Activated naive CD4-positive, alpha-beta T cell treated with anti-CD3 and anti-CD28 coated beads, Interleukin-2, amount 10 ng/mL, durations not matched to agents 7 days and 5 days (primary cell): ENCODE data around the gene KLHDC8B.
"Not testable (repeated sequence)": the region's sequence is repeated elsewhere in the genome, so short reads cannot be mapped to it uniquely, and the experiment has no call there.

Source experiments
- CTCF ChIA-PET: fragments of 350-600 bp; sonication (Branson Sonifier 250); formaldehyde crosslinking; loops from one replicate; lab custom pipeline; 2021; ENCODE audit warnings: antibody characterized with exemption; lab: Charles Lee
- DNase-seq: peaks from one replicate; pipeline ENCODE4 v3.0.0-alpha.2; 2020
- H3K27ac Mint-ChIP-seq: one replicate; pipeline ENCODE4 v1.8.0; 2021; ENCODE audit warnings: mild to moderate bottlenecking, moderate library complexity, mixed read lengths
- H3K27me3 Mint-ChIP-seq: one replicate; pipeline ENCODE4 v1.8.0; 2021; ENCODE audit warnings: mild to moderate bottlenecking, mixed read lengths
- H3K36me3 Mint-ChIP-seq: one replicate; pipeline ENCODE4 v1.8.0; 2021; ENCODE audit warnings: mixed read lengths
- H3K4me1 Mint-ChIP-seq: one replicate; pipeline ENCODE4 v1.8.0; 2021; ENCODE audit warnings: mixed read lengths
- H3K4me3 Mint-ChIP-seq: one replicate; pipeline ENCODE4 v1.8.0; 2021; ENCODE audit warnings: mild to moderate bottlenecking, moderate library complexity, mixed read lengths
- H3K9me3 Mint-ChIP-seq: one replicate; pipeline ENCODE4 v1.8.0; 2021; ENCODE audit warnings: mixed read lengths

The KLHDC8B gene

DNA sequence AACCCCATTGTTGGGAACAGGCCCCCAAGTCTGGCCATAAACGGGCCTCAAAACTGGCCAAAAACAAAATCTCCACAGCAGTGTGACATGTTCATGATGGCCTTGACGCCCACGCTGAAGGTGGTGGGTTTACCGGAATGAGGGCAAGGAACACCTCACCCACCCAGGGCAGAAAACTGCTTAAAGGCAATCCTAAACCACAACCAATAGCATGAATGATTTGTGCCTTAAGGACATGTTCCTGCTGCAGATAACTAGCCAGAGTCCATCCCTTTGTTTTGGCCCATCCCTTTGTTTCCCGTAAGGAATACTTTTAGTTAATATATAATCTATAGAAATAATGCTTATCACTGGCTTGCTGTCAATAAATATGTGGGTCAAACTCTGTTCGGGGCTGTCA is 47.7 kb downstream of the KLHDC8B start:
- Mint-ChIP-seq H3K9me3 (peaks cover 9% of the 10 kb centered on the region), H3K27ac (no peak overlapping the region), H3K36me3 (no peaks in the 10 kb centered on the region), H3K27me3 (peaks cover 10% of the 10 kb centered on the region), H3K4me1 (no peaks in the 10 kb centered on the region), H3K4me3 (no peak overlapping the region)
- CTCF ChIA-PET: no interaction called here
- no peak for DNase-seq

DNA sequence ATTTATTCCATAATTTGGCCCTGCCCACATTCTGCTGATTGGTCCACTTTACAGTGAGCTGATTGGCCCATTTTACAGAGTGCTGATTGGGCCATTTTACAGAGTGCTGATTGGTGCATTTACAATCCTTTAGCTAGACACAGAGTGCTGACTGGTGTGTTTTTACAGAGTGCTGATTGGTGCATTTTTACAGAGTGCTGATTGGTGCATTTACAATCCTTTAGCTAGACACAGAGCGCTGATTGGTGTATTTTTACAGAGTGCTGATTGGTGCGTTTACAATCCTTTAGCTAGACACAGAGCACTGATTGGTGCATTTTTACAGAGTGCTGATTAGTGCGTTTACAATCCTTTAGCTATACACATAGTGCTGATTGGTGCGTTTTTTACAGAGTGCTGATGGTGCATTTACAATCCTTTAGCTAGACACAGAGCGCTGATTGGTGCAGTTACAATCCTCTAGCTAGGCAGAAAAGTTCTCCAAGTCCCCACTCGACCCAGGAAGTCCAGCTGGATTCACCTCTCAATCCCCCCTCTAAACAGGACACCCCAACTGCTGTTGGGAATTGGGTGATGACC is 49.7 kb downstream of the KLHDC8B start:
- CTCF ChIA-PET, DNase-seq, H3K9me3 Mint-ChIP-seq, H3K4me1 Mint-ChIP-seq, H3K4me3 Mint-ChIP-seq, H3K27me3 Mint-ChIP-seq, H3K27ac Mint-ChIP-seq, H3K36me3 Mint-ChIP-seq: not testable (repeated sequence)

DNA sequence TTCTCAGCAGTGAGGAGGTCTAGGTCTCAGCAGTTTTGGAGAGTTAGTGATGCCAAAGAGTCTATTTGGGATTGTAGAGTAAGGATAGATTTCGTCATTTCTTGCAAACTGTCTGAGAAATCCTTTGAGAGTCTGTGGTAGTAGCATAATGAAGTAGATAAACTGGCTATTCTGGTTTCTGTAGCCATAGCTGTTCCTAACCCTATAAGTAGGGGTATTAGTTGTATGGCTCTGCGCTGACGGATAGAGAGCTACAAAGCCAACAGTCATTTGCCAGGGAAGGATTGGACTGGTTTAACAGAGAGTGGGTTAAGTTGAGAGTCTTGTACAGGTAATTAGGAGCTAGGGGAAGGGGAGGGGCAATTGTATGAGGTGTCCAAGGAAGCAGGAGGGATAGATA is 50.6 kb downstream of the KLHDC8B start:
- CTCF ChIA-PET: no interaction called here
- Mint-ChIP-seq H3K4me1 (no peaks in the 10 kb centered on the region), H3K27me3 (peaks cover 10% of the 10 kb centered on the region), H3K27ac (no peak overlapping the region), H3K36me3 (no peaks in the 10 kb centered on the region), H3K9me3 (peaks cover 16% of the 10 kb centered on the region), H3K4me3 (no peak overlapping the region)
- no peak for DNase-seq
